D721Med (cell line): ENCODE data around the gene DISP3.
A peak's percentile ranks its signal among the peaks of the same experiment; 100 is the strongest.

Source experiments
- DNase-seq: peaks from one replicate; pipeline ENCODE4 v3.0.0; 2011; ENCODE audit warnings: low spot score; ENCODE audit not compliant: insufficient read length
- FAIRE-seq: peaks from 2 replicates; lab custom pipeline; 2011; peaks lifted over from hg19 to GRCh38; lab: Jason Lieb, UNC
- CTCF ChIP-seq: IDR thresholded peaks from 2 replicates; pipeline ENCODE4 v1.5.1; 2012; ENCODE audit warnings: mild to moderate bottlenecking, control low read depth; ENCODE audit not compliant: insufficient read depth; ENCODE audit errors: missing control alignments

The DISP3 gene

GRCh38 chr1:11479375-11479979 is 522 bp downstream of the DISP3 start:
- TF ChIP-seq CTCF, result no peak
- DNase-seq, result no peak
- FAIRE-seq, result no peak

- no peak for FAIRE-seq
- no peak for DNase-seq
- TF ChIP-seq CTCF, result peak; percentile 38
Measured at GRCh38 chr1:11481019-11481418, 2.1 kb downstream of the DISP3 start.

- no peak for DNase-seq
- no peak for FAIRE-seq
- TF ChIP-seq CTCF, result no peak
Measured at GRCh38 chr1:11482198-11482597, 3.2 kb downstream of the DISP3 start.

GRCh38 chr1:11482701-11483479 is 3.9 kb downstream of the DISP3 start:
- DNase-seq, result no peak
- no peak for TF ChIP-seq CTCF
- FAIRE-seq, result no peak

- no peak for FAIRE-seq
- TF ChIP-seq CTCF, result no peak
- no peak for DNase-seq
Measured at GRCh38 chr1:11483581-11484320, 4.8 kb downstream of the DISP3 start.

GRCh38 chr1:11484321-11484655 is 5.3 kb downstream of the DISP3 start:
- FAIRE-seq, result no peak
- TF ChIP-seq CTCF, result no peak
- DNase-seq, result no peak
